Bone marrow (tissue), 2 donors: ENCODE results near the gene OTOG.

Experiments used
- DNase-seq, 2 donors: peaks; one replicate each; lab custom pipeline; 2025; lab: John Stamatoyannopoulos, UW

Gene OTOG

GRCh38 chr11:17519061-17519885 lies 27.8 kb upstream of the OTOG start:
- DNase-seq = no peak

- DNase-seq = no peak
Measured at GRCh38 chr11:17521106-17521900, 25.8 kb upstream of the OTOG start.

- no peak for DNase-seq
Measured at GRCh38 chr11:17522655-17523054, 24.4 kb upstream of the OTOG start.

GRCh38 chr11:17524221-17524620 lies 22.8 kb upstream of the OTOG start:
- no peak for DNase-seq

- no peak for DNase-seq
Measured at GRCh38 chr11:17525570-17525969, 21.5 kb upstream of the OTOG start.

- DNase-seq = no peak
Measured at GRCh38 chr11:17526326-17526725, 20.7 kb upstream of the OTOG start.

- DNase-seq = no peak
Measured at GRCh38 chr11:17526931-17527627, 20.0 kb upstream of the OTOG start.

- DNase-seq = no peak
Measured at GRCh38 chr11:17527628-17527995, 19.4 kb upstream of the OTOG start.

- DNase-seq = no peak
Measured at GRCh38 chr11:17528181-17528691, 18.8 kb upstream of the OTOG start.

GRCh38 chr11:17528906-17529843 lies 17.9 kb upstream of the OTOG start:
- DNase-seq = no peak

- no peak for DNase-seq
Measured at GRCh38 chr11:17529844-17530185, 17.2 kb upstream of the OTOG start.

- DNase-seq = no peak
Measured at GRCh38 chr11:17531071-17531600, 15.9 kb upstream of the OTOG start.

- no peak for DNase-seq
Measured at GRCh38 chr11:17531636-17532113, 15.4 kb upstream of the OTOG start.

- no peak for DNase-seq
Measured at GRCh38 chr11:17532784-17533183, 14.3 kb upstream of the OTOG start.

- DNase-seq = no peak
Measured at GRCh38 chr11:17533341-17533740, 13.7 kb upstream of the OTOG start.

- no peak for DNase-seq
Measured at GRCh38 chr11:17533778-17534415, 13.2 kb upstream of the OTOG start.

- no peak for DNase-seq
Measured at GRCh38 chr11:17535488-17535887, 11.6 kb upstream of the OTOG start.

- DNase-seq = no peak
Measured at GRCh38 chr11:17537261-17537660, 9.8 kb upstream of the OTOG start.

GRCh38 chr11:17538054-17538453 lies 9.0 kb upstream of the OTOG start:
- no peak for DNase-seq

GRCh38 chr11:17538731-17539130 lies 8.3 kb upstream of the OTOG start:
- DNase-seq = no peak

- DNase-seq = no peak
Measured at GRCh38 chr11:17540807-17541206, 6.3 kb upstream of the OTOG start.
